HepG2 (cell line): ENCODE results near the gene YIF1B. TPM values are rescaled to one million over a fixed set of nuclear protein-coding genes. Genes with fewer than 3 reads are reported as not detected.

Source experiments
- ATAC-seq: fragments of 200-7000 bp; cut with Tn5 transposase; 3 replicates; pipeline ENCODE4 v1.9.1; 2020; ENCODE audit warnings: mild to moderate bottlenecking, moderate library complexity
- BruUV-seq: library from RNA; stranded (reverse); fragments of 400-500 nt; replicated peaks from 2 replicates; lab custom pipeline; 2021; lab: Mats Ljungman, UMichigan
- CTCF ChIA-PET: fragments of 300-600 bp; formaldehyde crosslinking; extraction: SDS; loops from one replicate; lab custom pipeline; 2021; ENCODE audit warnings: low total read pairs, inconsistent platforms, low intra/inter-chr PET ratio; lab: Yijun Ruan, JAX
- POLR2A ChIA-PET: fragments of 350-600 bp; sonication (Branson Sonifier 250); formaldehyde crosslinking; loops from one replicate; lab custom pipeline; 2020; ENCODE audit warnings: antibody characterized with exemption, inconsistent platforms; lab: Yijun Ruan, JAX
- DNase-seq: peaks from one replicate; pipeline ENCODE4 v3.0.0-alpha.2; 2015; ENCODE audit warnings: low spot score
- FAIRE-seq: peaks from 3 replicates; lab custom pipeline; 2011; peaks lifted over from hg19 to GRCh38; lab: Jason Lieb, UNC
- H2AFZ ChIP-seq: one replicate; pipeline ENCODE4 v1.6.1; 2011; ENCODE audit warnings: low read length, inconsistent platforms
- H3K27ac ChIP-seq: fragments of 300-600 bp; 3 replicates; pipeline ENCODE4 v1.8.0; 2011; ENCODE audit warnings: mixed run types, mild to moderate bottlenecking, mixed read lengths, low read length, inconsistent platforms; ENCODE audit not compliant: insufficient read depth; ENCODE audit errors: extremely low read length
- H3K27me3 ChIP-seq, 2 experiments: fragments of 200-600 bp in 1 of 2; 2 replicates in 1 of 2; 3 replicates in 1 of 2; pipeline versions ENCODE4 v1.6.0 to v1.8.0; 2011; ENCODE audit warnings: low read length in 2 of 2, mild to moderate bottlenecking in 2 of 2, moderate library complexity in 2 of 2, inconsistent platforms in 1 of 2; ENCODE audit not compliant: insufficient read depth in 2 of 2, control insufficient read depth in 1 of 2
- H3K36me3 ChIP-seq, 2 experiments: fragments of 200-600 bp in 1 of 2; replicated peaks in 1 of 2; 2 replicates in 1 of 2; 3 replicates in 1 of 2; pipeline versions ENCODE4 v1.5.1 to v1.8.0; 2011; ENCODE audit warnings: low read length in 2 of 2, inconsistent platforms in 1 of 2; ENCODE audit not compliant: insufficient read depth in 2 of 2, control insufficient read depth in 1 of 2
- H3K4me1 ChIP-seq: 2 replicates; pipeline ENCODE4 v1.5.1; 2012; ENCODE audit warnings: low read length, inconsistent platforms; ENCODE audit not compliant: insufficient read depth
- H3K4me2 ChIP-seq: 2 replicates; pipeline ENCODE4 v1.6.0; 2011; ENCODE audit warnings: low read depth, low read length, inconsistent platforms
- H3K4me3 ChIP-seq, 3 experiments: fragments of 200-600 bp in 1 of 3; sonication (generic), shearing (Covaris generic) in 1 of 3; replicated peaks in 1 of 3; 2 replicates each; pipeline ENCODE4 v1.5.1; 2011 to 2016; ENCODE audit warnings: low read length in 3 of 3, inconsistent platforms in 2 of 3, low read depth in 2 of 3, mild to moderate bottlenecking in 2 of 3, control low read depth in 1 of 3, mixed read lengths in 1 of 3; ENCODE audit not compliant: insufficient read depth in 1 of 3
- H3K79me2 ChIP-seq: one replicate; pipeline ENCODE4 v1.6.1; 2011; ENCODE audit warnings: low read length, inconsistent platforms; ENCODE audit not compliant: insufficient read depth
- H3K9ac ChIP-seq: 2 replicates; pipeline ENCODE4 v1.6.0; 2011; ENCODE audit warnings: mild to moderate bottlenecking, low read depth, low read length, inconsistent platforms; ENCODE audit not compliant: insufficient read depth
- H3K9me3 ChIP-seq: 2 replicates; pipeline ENCODE4 v1.5.1; 2012; ENCODE audit warnings: mild to moderate bottlenecking, low read length
- H4K20me1 ChIP-seq: 2 replicates; pipeline ENCODE4 v1.6.0; 2011; ENCODE audit warnings: inconsistent platforms, mild to moderate bottlenecking, low read length, moderate library complexity; ENCODE audit not compliant: insufficient read depth
- IRF2 ChIP-seq: IDR thresholded peaks from 2 replicates; pipeline ENCODE4 v1.6.1; 2018; ENCODE audit warnings: missing genetic modification reagents, missing compliant biosample characterization
- NCOA1 ChIP-seq: sonication (generic); formaldehyde crosslinking; IDR thresholded peaks from 2 replicates; pipeline ENCODE4 v1.9.0; 2021; ENCODE audit warnings: missing genetic modification reagents
- NCOR1 ChIP-seq: fragments of 200-600 bp; sonication (generic); IDR thresholded peaks from 2 replicates; pipeline ENCODE4 v1.7.0; 2017; ENCODE audit warnings: antibody characterized with exemption, low read length, borderline replicate concordance
- NPAS2 ChIP-seq: sonication (generic); formaldehyde crosslinking; IDR thresholded peaks from 2 replicates; pipeline ENCODE4 v1.8.0; 2022; ENCODE audit warnings: mild to moderate bottlenecking, missing genetic modification reagents, borderline replicate concordance
- SMC3 ChIP-seq: IDR thresholded peaks from 2 replicates; pipeline ENCODE4 v1.6.1; 2011; ENCODE audit warnings: low read length, improper control_type of control experiment
- SOX6 ChIP-seq, 2 experiments: fragments of 450-650 bp in 1 of 2; sonication (generic) in 1 of 2; formaldehyde crosslinking in 1 of 2; IDR thresholded peaks; 2 replicates each; pipeline versions ENCODE4 v1.4.0 to v1.6.1; 2017 to 2020; ENCODE audit warnings: antibody characterized with exemption in 1 of 2, mild to moderate bottlenecking in 1 of 2, missing genetic modification reagents in 1 of 2
- STAG1 ChIP-seq: sonication (generic); formaldehyde crosslinking; IDR thresholded peaks from 2 replicates; pipeline ENCODE4 v1.4.0; 2020; ENCODE audit warnings: missing genetic modification reagents
- ZNF292 ChIP-seq: sonication (generic); formaldehyde crosslinking; IDR thresholded peaks from 2 replicates; pipeline ENCODE4 v1.8.1; 2022; ENCODE audit warnings: mild to moderate bottlenecking, low read depth, missing genetic modification reagents, borderline replicate concordance
- ZNF317 ChIP-seq: sonication (generic); formaldehyde crosslinking; IDR thresholded peaks from 2 replicates; pipeline ENCODE4 v1.5.0; 2020; ENCODE audit warnings: mild to moderate bottlenecking, missing genetic modification reagents
- ZNF530 ChIP-seq: sonication (generic); formaldehyde crosslinking; IDR thresholded peaks from 2 replicates; pipeline ENCODE4 v1.5.0; 2020; ENCODE audit warnings: low read depth, mild to moderate bottlenecking, missing genetic modification reagents
- ZNF552 ChIP-seq: sonication (generic); formaldehyde crosslinking; IDR thresholded peaks from 2 replicates; pipeline ENCODE4 v1.9.0; 2022; ENCODE audit warnings: missing genetic modification reagents, mild to moderate bottlenecking, borderline replicate concordance
- ZNF775 ChIP-seq: sonication (generic); formaldehyde crosslinking; IDR thresholded peaks from 2 replicates; pipeline ENCODE4 v1.4.0; 2020; ENCODE audit warnings: missing genetic modification reagents, mild to moderate bottlenecking, moderate library complexity, borderline replicate concordance
- ZSCAN9 ChIP-seq: IDR thresholded peaks from 2 replicates; pipeline ENCODE4 v1.6.1; 2016; ENCODE audit warnings: borderline replicate concordance
- WGBS: methylation state at CpG from one replicate; pipeline ENCODE4 v1.1.6; 2017; ENCODE audit warnings: low lambda C conversion rate; 5-methylcytosine and 5-hydroxymethylcytosine counted together
- in situ Hi-C: cut with HindIII; loops from 2 replicates; pipeline ENCODE4 v1.10.0; 2017; ENCODE audit warnings: low pct_unique_long_range_greater_than_20kb; ENCODE audit not compliant: extremely low pct_ligation_motif_present
- intact Hi-C: fragments of 100-400 bp; cut with micrococcal nuclease; formaldehyde crosslinking; loops from one replicate; pipeline ENCODE4 v1.10.0; 2022; ENCODE audit not compliant: unreplicated experiment
- polyA plus RNA-seq, 8 experiments: library from polyadenylated mRNA; depleted of rRNA in 3 of 8; stranded (reverse) in 7 of 8; unstranded in 1 of 8; fragments of >200 nt; fragmentation: Illumina TruSeq in 4 of 8; extraction: Trizol in 4 of 8; gene quantifications; 2 replicates each; pipeline versions ENCODE4 v1.2.1 to v1.2.3, GENCODE V29; 2011 to 2016; ENCODE audit warnings: low read depth in 4 of 8, missing spikeins in 1 of 8, mixed read lengths in 1 of 8; ENCODE audit not compliant: insufficient read depth in 1 of 8
- total RNA-seq, 5 experiments: library from RNA; depleted of rRNA; stranded (reverse); fragments of >200 nt; fragmentation: Illumina TruSeq; extraction: Trizol; gene quantifications; 2 replicates each; pipeline ENCODE4 v1.2.3, GENCODE V29; 2016; ENCODE audit warnings: low read depth in 1 of 5
- TF ChIP-seq, protein P1 (sequence below): sonication (generic); formaldehyde crosslinking; IDR thresholded peaks from 2 replicates; pipeline ENCODE4 v1.9.0; 2021; ENCODE audit warnings: missing genetic modification reagents, borderline replicate concordance
- TF ChIP-seq, protein P2 (sequence below): IDR thresholded peaks from 2 replicates; pipeline ENCODE4 v1.6.1; 2018; ENCODE audit warnings: missing genetic modification reagents, mild to moderate bottlenecking, missing compliant biosample characterization
- TF ChIP-seq, protein P3 (sequence below): sonication (generic); formaldehyde crosslinking; IDR thresholded peaks from 2 replicates; pipeline ENCODE4 v1.4.0; 2020; ENCODE audit warnings: missing genetic modification reagents, low read depth, mild to moderate bottlenecking, borderline replicate concordance
- TF ChIP-seq, protein P4 (sequence below): sonication (generic); IDR thresholded peaks from 2 replicates; pipeline ENCODE4 v1.6.1; 2016; ENCODE audit warnings: low read depth, borderline replicate concordance

The YIF1B gene
- total and polyA plus RNA-seq, 2 of the 13 experiments (the other 11 are each of a cell fraction or from before 2014, with no cell fraction given) = 41.4 to 85.2 TPM

DNA sequence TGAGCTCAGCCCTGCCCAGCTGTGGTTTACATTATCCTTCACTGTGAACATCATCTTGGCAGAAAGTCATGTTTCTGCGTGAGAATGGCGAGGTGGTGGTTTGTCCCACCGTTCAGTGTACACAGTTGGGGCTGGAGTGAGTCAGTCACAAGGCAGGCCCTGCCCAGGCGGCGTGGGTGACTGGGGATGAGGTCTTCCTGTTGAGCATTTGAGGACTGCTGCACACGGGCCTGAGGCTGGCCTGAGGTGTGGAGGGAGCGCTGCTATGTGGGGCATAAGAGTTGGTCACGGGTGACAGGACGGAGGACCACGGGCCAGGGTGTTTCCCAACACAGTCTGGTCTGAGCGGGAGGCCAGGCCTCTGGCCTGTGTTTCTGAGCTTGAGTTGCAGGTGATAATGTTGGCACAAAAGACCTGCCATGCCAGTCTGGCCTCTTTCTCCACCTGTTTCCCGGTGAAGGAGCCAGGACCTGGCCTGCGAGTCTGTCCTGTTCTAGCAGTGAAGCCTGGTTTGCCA lies 25.1 kb downstream of the YIF1B start:
- no peaks in the 10 kb centered on the region for H4K20me1 ChIP-seq
- ATAC-seq (peak; percentile 35; the same call in 2 of the 3 replicates), DNase-seq (no peak), FAIRE-seq (no peak)
- 0 out of 2 replicates have a peak, but pooled peaks cover 5% of the 10 kb centered on the region for H3K4me1 ChIP-seq
- in situ Hi-C loops (no loop called here), intact Hi-C loops (no loop called here)
- BruUV-seq = no TSS peak
- H3K4me2 ChIP-seq = no peak overlapping the region
- H3K36me3 ChIP-seq = no peaks in the 10 kb centered on the region
- no peak overlapping the region for H2AFZ ChIP-seq
- H3K9ac ChIP-seq = no peak overlapping the region
- no peaks in the 10 kb centered on the region for H3K79me2 ChIP-seq
- TF ChIP-seq NPAS2 (CRISPR knock-in tag) (no peak), NCOR1 (no peak), NCOA1 (CRISPR knock-in tag) (no peak), ZNF775 (no peak), ZNF530 (no peak), SOX6 (IDR thresholded peaks at IDR 0.05) (no peak), SOX6 (CRISPR knock-in tag; IDR thresholded peaks at IDR 0.05) (no peak), ZNF292 (CRISPR knock-in tag) (no peak), SMC3 (no peak), IRF2 (CRISPR knock-in tag) (no peak), STAG1 (CRISPR knock-in tag) (no peak), ZSCAN9 (no peak), ZNF552 (CRISPR knock-in tag) (no peak), ZNF317 (CRISPR knock-in tag) (no peak)
- TF ChIP-seq, protein P1, sequence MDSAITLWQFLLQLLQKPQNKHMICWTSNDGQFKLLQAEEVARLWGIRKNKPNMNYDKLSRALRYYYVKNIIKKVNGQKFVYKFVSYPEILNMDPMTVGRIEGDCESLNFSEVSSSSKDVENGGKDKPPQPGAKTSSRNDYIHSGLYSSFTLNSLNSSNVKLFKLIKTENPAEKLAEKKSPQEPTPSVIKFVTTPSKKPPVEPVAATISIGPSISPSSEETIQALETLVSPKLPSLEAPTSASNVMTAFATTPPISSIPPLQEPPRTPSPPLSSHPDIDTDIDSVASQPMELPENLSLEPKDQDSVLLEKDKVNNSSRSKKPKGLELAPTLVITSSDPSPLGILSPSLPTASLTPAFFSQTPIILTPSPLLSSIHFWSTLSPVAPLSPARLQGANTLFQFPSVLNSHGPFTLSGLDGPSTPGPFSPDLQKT (CRISPR knock-in tag) = no peak
- TF ChIP-seq, protein P2, sequence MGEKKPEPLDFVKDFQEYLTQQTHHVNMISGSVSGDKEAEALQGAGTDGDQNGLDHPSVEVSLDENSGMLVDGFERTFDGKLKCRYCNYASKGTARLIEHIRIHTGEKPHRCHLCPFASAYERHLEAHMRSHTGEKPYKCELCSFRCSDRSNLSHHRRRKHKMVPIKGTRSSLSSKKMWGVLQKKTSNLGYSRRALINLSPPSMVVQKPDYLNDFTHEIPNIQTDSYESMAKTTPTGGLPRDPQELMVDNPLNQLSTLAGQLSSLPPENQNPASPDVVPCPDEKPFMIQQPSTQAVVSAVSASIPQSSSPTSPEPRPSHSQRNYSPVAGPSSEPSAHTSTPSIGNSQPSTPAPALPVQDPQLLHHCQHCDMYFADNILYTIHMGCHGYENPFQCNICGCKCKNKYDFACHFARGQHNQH (CRISPR knock-in tag) = no peak
- TF ChIP-seq, protein P3, sequence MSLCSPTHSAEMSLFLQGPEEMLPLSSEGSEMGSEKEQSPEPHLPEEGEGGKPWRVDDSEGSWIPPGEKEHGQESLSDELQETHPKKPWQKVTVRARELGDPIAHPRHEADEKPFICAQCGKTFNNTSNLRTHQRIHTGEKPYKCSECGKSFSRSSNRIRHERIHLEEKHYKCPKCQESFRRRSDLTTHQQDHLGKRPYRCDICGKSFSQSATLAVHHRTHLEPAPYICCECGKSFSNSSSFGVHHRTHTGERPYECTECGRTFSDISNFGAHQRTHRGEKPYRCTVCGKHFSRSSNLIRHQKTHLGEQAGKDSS (CRISPR knock-in tag) = no peak
- TF ChIP-seq, protein P4, sequence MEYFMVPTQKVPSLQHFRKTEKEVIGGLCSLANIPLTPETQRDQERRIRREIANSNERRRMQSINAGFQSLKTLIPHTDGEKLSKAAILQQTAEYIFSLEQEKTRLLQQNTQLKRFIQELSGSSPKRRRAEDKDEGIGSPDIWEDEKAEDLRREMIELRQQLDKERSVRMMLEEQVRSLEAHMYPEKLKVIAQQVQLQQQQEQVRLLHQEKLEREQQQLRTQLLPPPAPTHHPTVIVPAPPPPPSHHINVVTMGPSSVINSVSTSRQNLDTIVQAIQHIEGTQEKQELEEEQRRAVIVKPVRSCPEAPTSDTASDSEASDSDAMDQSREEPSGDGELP = no peak
- peaks cover 3 to 30% of the 10 kb centered on the region in 2 experiments for H3K27me3 ChIP-seq
- no peak overlapping the region for H3K4me3 ChIP-seq
- WGBS = 6% methylated on average over 3 of the region's 13 CpGs
- H3K27ac ChIP-seq = no peak overlapping the region
- ChIA-PET CTCF (no interaction called here), POLR2A (no interaction called here)
- H3K9me3 ChIP-seq = no peaks in the 10 kb centered on the region
